Hematopoietic multipotent progenitor cell treated with erythropoietin and hydrocortisone succinate and interleukin-3 and kit ligand, for 15 days (in vitro differentiated cells): ENCODE results near the gene ZNF653.

Experiments
- DNase-seq: peaks from one replicate; pipeline ENCODE4 v3.0.0-alpha.2; 2015; ENCODE audit warnings: low spot score

Gene ZNF653

GRCh38 chr19:11505504-11506100 lies at the start of gene ZNF653:
Gene ZNF653 (minus strand): TSS chr19:11505839. CDS start chr19:11505786, 53 bp downstream.
- DNase-seq: peak; percentile 98

DNA sequence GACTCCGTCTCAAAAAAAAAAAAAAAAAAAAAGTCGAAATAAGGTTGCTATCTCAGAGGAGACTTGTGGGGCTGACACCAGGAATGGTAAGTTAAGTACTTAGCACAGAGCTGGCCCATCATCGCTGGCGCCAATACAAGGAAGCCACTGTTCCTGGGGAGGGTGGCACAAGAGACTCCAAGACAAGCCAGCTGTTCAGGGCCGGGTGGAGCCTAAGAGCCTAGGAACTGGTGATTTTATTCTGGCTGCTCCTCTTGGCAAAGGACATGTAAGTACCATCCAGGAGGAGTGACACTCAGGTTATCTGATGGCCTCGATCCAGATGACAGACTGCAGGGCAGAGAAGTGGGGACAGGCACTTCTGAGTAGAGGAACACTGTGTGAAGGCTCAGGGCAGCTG lies 49.6 kb upstream of the ZNF653 start:
- DNase-seq: no peak

DNA sequence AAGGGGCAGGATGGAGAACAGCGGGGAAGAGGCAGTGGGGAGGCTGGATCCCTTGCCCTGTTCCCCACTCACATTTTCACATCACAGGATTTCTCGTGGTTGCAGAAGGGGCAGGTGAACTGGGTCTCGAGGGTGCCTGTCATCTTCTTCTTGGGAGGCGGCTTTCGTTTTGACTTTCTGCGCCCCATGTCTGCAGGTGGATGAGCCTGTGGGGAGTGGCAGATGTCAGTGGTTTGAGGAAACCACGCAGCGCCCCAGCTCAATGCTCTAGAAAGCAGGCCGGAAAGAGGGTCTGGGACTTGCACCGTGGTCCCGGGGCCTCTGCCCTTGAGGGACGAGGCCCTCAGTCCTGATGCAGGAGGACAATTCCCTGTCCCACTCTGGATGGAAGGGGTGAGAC lies 48.5 kb upstream of the ZNF653 start:
- no peak for DNase-seq

DNA sequence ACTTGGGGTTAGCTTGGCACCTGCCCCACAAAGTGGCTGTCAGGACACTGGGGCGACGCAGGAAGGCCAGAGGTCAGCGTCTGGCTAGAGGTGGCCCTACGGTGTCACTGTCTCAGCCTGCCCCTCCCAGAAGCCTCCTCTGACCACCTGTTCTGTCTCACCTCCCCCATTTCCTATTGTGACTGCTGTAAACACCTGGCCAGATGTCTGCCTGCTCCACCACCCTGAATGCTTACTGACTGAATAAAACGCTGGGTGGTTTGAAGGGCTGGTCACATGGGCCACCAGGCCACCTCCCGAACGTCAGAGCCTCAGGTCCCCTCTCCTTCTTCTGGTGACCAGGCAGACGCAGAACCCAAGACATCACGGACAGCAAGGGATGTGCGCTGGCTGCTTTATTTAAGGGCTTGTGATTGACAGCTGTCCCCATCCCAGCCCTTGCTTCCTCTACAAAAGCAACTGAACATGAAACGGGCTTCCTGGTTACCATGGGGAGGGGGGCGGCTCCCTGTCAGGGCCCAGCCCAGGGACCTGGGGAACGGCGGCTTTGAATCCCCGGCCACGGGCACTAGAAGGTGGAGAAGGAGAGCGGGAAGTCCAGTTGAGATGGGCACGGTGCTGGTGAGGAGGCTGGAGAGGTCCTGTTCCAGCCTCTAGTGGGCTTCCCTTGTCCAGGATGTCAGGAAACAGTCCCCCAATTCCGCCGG lies 47.2 kb upstream of the ZNF653 start:
- no peak for DNase-seq

- peak; percentile 29 for DNase-seq
Measured at GRCh38 chr19:11551603-11552235, 46.1 kb upstream of the ZNF653 start.

GRCh38 chr19:11550265-11550664 lies 44.6 kb upstream of the ZNF653 start:
- no peak for DNase-seq

GRCh38 chr19:11549386-11549953 lies 43.8 kb upstream of the ZNF653 start:
- DNase-seq: no peak

DNA sequence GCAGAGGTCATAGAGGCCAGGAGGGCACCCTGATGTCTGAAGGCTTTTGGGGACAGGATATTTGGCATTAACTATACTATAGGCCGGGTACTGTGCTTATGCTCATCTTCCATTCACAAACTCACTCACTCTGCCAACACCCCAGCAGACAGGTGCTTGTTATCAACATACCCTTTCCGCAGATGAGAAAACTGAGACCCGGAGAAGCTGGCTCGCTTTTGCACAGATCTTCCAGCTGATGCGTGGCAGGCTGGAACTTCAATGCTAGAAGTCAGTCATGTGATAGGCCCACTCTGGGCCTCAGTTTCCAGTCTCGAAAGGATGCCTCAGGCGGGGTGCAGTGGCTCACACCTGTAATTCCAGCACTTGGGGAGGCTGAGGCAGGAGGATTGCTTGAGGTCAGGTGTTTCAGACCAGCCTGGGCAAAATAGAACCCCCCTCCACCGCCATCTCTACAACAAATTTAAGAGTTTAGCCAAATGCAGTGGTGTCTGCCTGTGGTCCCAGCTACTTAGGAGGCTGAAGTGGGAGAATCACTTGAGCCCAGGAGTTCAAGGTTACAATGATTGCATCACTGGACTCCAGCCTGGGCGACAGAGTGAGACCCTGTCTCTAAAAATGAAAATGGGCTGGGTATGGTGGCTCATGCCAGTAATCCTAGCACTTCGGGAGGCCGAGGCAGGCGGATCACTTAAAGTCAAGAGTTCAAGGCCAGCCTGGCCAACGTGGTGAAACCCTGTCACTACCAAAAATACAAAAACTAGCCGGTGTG lies 42.5 kb upstream of the ZNF653 start:
- no peak for DNase-seq

- DNase-seq: no peak
Measured at GRCh38 chr19:11541238-11541637, 35.6 kb upstream of the ZNF653 start.

GRCh38 chr19:11540645-11541044 lies 35.0 kb upstream of the ZNF653 start:
- no peak for DNase-seq

GRCh38 chr19:11539495-11540365 lies 34.1 kb upstream of the ZNF653 start:
- DNase-seq: no peak

DNA sequence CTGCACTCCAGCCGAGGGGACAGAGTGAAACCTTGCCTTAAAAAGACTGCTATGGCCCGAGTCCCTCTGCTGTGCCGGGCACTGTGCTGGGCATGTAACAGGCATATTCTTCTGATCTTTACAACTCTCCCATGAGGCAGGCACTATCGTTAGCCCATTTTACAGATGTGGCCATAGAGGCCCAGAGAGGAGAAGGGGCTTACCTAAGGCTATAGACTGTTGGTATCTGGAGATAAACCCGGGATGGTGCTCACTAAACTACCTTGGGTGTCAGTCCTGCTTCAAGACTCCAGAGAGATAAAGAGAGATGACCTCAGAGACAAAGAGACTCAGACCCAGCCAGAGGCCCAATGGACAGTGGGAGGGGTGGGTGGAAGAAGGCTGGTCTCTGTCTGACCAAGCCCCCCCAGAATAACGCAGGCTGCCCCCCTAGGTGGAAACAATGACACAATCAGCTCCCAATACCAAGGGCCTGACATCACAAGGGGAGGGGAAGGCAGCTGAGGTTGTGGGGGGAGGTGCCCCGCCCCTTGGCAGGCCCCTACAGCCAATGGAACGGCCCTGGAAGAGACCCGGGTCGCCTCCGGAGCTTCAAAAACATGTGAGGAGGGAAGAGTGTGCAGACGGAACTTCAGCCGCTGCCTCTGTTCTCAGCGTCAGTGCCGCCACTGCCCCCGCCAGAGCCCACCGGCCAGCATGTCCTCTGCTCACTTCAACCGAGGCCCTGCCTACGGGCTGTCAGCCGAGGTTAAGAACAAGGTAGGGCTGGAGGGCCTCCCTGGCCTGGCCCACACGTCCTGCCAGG lies 32.8 kb upstream of the ZNF653 start, which contains the start of gene CNN1:
Gene CNN1, plus strand, starts transcription at position 620 of the 805 bp plus-strand sequence. Its CDS starts 77 bp downstream, at position 697.
- no peak for DNase-seq

GRCh38 chr19:11535792-11536595 lies 30.4 kb upstream of the ZNF653 start:
- peak; percentile 92 for DNase-seq

GRCh38 chr19:11534948-11535347 lies 29.3 kb upstream of the ZNF653 start:
- no peak for DNase-seq

- no peak for DNase-seq
Measured at GRCh38 chr19:11534538-11534937, 28.9 kb upstream of the ZNF653 start.

GRCh38 chr19:11530432-11530831 lies 24.8 kb upstream of the ZNF653 start:
- DNase-seq: peak; percentile 87

GRCh38 chr19:11528551-11529341 lies 23.1 kb upstream of the ZNF653 start, which contains the start of gene ECSIT:
Gene ECSIT (minus strand): TSS chr19:11529134. CDS start chr19:11519170, 9,964 bp downstream.
- DNase-seq: peak; percentile 96

GRCh38 chr19:11519138-11519537 lies 13.5 kb upstream of the ZNF653 start:
- no peak for DNase-seq
